Measurements from ENCODE around the gene L1CAM.

L1CAM gene

GRCh38 chrX:153875391-153876111 lies 10.4 kb downstream of the L1CAM start:
- peak; percentile 54 to 74 for DNase-seq

DNA sequence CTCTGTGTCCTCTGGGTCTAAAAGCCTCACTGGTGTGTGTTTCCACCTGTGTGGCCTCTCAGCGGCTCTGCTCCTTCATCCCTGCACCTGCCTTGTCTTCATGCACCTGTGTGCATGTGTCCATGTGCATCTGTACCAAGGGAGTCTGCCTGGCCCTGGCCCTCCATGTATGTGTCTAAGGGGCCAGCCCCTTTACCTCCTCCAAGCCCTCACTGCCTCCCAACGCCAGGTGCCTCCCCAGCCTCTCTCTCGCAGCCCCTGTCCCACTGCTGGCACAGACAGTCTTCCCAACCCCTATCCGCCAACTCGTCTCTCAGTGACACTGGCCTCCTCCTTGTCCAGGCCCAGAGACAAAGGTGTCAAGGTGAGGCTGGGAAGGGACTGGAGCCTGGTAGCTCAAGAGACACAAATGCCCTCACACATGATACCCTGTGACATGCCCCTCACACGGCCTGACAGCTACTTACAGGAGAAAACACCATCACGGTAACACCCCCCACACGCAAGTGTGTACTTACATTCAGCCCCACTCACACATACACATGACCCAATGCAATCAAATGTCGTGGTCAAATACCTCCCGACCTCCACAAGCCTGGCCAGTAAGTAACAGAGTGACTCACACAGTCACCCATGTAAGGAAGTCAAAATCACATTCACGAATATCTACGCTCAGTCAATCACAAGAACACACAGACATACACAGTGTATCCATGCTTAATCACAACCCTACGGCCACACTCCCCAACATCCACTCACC lies 11.4 kb downstream of the L1CAM start:
- no peak for DNase-seq

GRCh38 chrX:153874085-153874365 lies 11.9 kb downstream of the L1CAM start:
- no peak for DNase-seq

GRCh38 chrX:153873282-153874084 lies 12.5 kb downstream of the L1CAM start:
- DNase-seq: no peak

GRCh38 chrX:153871946-153872878 lies 13.8 kb downstream of the L1CAM start:
- no peak for DNase-seq

DNA sequence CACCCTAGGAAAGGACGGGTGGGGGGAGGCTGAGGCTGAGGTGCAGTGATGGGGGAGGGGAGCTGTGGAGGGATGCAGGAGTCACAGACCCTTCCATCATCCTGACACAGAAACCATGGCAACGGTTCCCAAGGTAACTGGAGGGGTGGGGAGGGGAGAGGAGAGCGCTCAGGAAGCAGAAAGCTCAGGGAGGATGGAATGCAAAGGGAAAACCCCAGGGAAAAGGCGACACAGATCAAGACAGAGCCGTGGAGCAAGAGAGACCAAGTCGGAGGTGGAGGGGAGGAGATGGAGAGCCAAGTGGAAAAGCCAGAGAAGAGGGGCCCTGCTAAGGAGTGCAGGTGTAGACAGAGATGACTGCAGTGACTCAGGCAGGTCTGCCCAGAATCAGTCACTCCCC lies 14.5 kb downstream of the L1CAM start:
- DNase-seq: no peak

GRCh38 chrX:153870791-153871360 lies 15.1 kb downstream of the L1CAM start:
- no peak for DNase-seq

DNA sequence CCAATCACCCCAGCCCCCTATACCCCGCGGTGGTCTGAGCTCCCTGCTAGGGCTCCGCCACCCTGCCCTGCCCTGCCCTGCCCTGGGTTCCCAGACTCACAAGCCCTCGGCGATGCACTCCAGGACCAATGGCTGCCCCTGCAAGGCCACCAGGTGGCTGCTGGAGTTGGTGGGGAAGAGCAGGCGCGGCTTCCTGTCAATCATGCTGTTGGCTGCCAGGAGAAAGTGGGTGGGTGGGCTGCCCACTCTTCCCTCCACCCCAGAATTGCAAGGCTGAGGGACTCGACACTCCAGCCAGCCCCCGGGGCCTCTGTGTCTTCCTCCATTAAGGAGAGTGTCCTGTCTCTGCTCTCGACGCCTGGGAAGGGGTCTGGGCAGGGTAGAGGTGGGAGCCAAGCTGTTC lies 15.7 kb downstream of the L1CAM start:
- no peak for DNase-seq

- no peak for DNase-seq
Observed at GRCh38 chrX:153869473-153870287, 16.3 kb downstream of the L1CAM start.

DNA sequence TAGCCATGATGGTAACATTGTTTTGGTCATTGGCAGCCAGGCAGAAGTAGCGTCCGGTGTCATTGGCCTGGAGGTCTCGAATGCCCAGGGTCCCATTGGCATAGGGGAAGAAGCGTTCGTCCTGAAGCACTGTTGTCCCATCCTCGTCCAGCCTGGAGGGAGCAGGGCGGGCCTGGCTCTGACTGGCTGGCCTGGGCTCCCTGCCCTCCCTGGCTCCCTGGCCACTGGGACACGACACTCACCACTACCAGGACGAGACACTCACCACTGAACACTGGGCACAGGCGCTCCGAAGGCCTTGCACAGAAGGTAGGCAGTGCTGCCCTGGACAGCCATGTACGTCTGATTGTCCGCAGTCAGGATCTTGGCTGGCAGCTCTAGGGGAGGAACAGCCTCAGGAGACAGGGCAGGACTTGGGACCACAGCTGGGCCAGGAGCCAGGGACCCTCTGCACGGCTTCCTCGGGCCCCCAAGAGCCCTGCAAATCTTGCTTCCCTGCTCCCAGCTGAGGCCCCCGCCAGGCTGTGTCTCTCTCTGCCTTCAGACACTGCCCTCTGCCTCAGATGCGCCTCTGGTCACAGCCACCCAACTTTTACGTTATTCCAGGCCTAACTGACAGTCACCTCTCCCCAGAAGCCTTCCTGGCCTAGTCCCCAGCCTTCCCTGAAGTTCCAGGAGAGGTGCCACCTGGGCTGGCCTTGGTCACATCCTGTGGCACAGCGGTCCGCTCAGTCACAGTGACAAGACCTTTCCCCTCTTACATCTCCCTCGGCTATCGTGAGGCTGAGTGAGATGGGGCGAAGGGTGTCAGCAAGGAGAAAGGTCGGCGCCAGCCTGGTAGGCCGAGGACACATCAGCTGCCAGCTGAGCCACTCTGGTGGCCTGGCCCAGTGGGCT lies 17.1 kb downstream of the L1CAM start:
- DNase-seq: no peak

- no peak for DNase-seq
Observed at GRCh38 chrX:153867671-153868070, 18.3 kb downstream of the L1CAM start.

- no peak for DNase-seq
Observed at GRCh38 chrX:153867139-153867538, 18.8 kb downstream of the L1CAM start.

- DNase-seq: no peak
Observed at GRCh38 chrX:153866302-153867019, 19.5 kb downstream of the L1CAM start.

GRCh38 chrX:153865685-153866084 lies 20.3 kb downstream of the L1CAM start:
- no peak for DNase-seq

DNA sequence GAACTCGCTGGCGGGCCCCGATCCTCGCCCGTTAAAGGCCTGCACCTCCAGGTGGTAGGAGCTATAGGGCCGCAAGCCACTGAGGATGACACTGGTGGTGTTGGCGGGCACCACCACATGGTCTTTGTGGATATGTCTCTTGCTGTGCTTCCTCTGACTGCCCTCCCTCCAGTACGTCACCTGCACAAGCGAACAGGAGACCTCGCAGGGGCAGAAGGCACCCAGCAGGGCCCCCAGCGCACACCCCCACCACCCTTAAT lies 20.7 kb downstream of the L1CAM start:
- DNase-seq: no peak

- DNase-seq: no peak
Observed at GRCh38 chrX:153864561-153865320, 21.2 kb downstream of the L1CAM start.

DNA sequence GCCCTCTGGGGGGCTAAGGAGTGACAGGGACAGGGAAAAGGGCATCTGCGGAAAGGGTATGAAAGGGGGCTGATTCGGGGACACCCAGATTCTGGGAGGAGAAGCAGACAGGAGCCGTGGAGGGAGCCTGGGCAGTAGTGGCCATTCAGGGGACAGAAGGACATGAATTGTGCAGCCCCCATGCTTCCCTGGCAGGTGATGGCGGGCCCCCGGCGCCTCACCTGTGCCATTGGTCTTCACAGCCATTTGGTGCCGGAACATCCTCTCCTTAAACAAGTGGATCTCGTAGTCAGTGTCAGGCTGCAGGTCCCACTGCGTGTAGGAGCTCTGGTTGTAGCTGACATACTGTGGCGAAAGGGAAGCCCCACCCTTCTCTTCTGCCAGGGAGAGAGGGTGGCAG lies 21.9 kb downstream of the L1CAM start:
- no peak for DNase-seq

- DNase-seq: no peak
Observed at GRCh38 chrX:153863251-153863991, 22.6 kb downstream of the L1CAM start.

Measured in stimulated activated CD4-positive, alpha-beta T cell treated with anti-CD3 and anti-CD28 coated beads, Interleukin-2, amount 100 ng/mL, for 48 hours (primary cell).